Astrocyte of the spinal cord (primary cell): Measurements from ENCODE around the gene LRRIQ4.

Experiments used
- DNase-seq: peaks from one replicate; pipeline ENCODE4 v3.0.0; 2011; ENCODE audit warnings: low read depth, low spot score
- H3K4me3 ChIP-seq: 2 replicates; pipeline ENCODE4 v1.5.1; 2011; ENCODE audit warnings: low read depth, mild to moderate bottlenecking, low read length, moderate library complexity
- in situ Hi-C: cut with HindIII; loops from 2 replicates; pipeline ENCODE4 v1.10.0; 2017; ENCODE audit warnings: low sequenced_read_pairs
- TF ChIP-seq, protein P1 (sequence below): IDR thresholded peaks from 2 replicates; pipeline ENCODE4 v1.5.1; 2012; ENCODE audit warnings: low read depth, mild to moderate bottlenecking, low read length, inconsistent platforms

LRRIQ4 gene

DNA sequence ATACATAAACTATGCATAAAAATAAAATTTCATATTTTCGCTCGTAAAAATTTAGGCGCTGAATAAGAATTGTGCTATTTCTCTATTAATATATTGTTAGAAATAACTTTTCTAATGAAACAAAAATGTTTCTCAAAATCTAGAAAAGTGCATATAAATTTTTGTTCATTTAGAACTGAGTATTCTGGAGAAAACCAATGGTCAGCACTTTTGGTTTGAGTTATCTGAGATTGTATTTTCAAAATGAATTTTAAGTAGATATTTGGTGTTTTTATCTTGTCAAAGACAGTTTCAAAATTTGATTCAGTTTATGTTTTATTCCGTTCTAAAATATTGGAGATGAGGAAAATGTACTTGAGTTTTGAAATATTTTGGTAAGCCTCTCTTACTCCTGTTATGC is 25.6 kb upstream of the LRRIQ4 start:
- H3K4me3 ChIP-seq: no peak overlapping the region
- TF ChIP-seq, protein P1, sequence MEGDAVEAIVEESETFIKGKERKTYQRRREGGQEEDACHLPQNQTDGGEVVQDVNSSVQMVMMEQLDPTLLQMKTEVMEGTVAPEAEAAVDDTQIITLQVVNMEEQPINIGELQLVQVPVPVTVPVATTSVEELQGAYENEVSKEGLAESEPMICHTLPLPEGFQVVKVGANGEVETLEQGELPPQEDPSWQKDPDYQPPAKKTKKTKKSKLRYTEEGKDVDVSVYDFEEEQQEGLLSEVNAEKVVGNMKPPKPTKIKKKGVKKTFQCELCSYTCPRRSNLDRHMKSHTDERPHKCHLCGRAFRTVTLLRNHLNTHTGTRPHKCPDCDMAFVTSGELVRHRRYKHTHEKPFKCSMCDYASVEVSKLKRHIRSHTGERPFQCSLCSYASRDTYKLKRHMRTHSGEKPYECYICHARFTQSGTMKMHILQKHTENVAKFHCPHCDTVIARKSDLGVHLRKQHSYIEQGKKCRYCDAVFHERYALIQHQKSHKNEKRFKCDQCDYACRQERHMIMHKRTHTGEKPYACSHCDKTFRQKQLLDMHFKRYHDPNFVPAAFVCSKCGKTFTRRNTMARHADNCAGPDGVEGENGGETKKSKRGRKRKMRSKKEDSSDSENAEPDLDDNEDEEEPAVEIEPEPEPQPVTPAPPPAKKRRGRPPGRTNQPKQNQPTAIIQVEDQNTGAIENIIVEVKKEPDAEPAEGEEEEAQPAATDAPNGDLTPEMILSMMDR: no peak
- in situ Hi-C loops: no loop called here
- no peak for DNase-seq

DNA sequence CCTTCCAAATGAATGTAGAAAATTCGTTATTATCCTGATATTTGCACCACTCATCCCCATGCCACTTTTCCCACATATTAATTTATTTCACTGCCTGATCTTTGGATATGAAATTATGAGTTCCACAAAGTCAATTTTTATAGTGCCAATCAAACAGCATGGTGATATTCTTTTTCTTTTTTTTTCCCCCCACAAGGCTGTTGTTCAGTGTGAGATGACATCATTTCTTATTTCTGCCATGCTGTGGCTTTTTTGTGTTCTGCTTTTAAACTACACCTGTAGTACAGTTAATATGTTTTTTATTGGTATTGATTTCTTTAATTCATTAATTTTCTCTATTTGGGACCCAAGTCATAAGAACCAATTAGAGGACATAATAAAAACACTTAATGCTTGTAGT is 24.9 kb upstream of the LRRIQ4 start:
- H3K4me3 ChIP-seq: no peak overlapping the region
- TF ChIP-seq, protein P1: no peak
- no peak for DNase-seq
- in situ Hi-C loops: no loop called here

DNA sequence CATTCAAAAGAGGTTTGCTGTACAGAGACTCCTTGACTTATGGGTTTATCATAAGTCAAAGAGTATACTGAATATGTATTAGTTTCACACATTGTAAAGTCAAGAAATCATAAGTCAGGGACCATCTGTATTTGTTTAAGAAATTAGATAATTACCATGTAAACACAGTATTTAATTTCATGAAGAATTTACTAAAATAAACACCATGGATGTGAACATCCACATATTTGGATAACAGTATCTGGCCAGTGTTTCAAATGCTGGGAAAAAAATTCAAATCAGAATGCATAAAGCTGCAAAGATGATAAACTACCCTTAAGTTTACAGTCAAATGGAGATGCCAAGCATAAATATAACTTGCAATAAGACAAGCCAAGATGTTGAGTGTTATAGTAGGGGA is 22.5 kb upstream of the LRRIQ4 start:
- TF ChIP-seq, protein P1: no peak
- DNase-seq: no peak
- H3K4me3 ChIP-seq: no peak overlapping the region
- in situ Hi-C loops: no loop called here

GRCh38 chr3:169790687-169791429 is 21.8 kb upstream of the LRRIQ4 start:
- H3K4me3 ChIP-seq: no peak overlapping the region
- TF ChIP-seq, protein P1: no peak
- in situ Hi-C loops: no loop called here
- DNase-seq: peak; percentile 18

- DNase-seq: no peak
- H3K4me3 ChIP-seq: no peak overlapping the region
- in situ Hi-C loops: no loop called here
- TF ChIP-seq, protein P1: no peak
Measured at GRCh38 chr3:169792359-169792758, 20.3 kb upstream of the LRRIQ4 start.

GRCh38 chr3:169804681-169805080 is 8.0 kb upstream of the LRRIQ4 start:
- no peak for DNase-seq
- in situ Hi-C loops: no loop called here
- TF ChIP-seq, protein P1: no peak
- no peak overlapping the region for H3K4me3 ChIP-seq
